Measurements from ENCODE around the gene CEP89.

GRCh38 chr19:32874605-32875004 is 97.2 kb downstream of the CEP89 start:
- TF ChIP-seq CTCF (conservative IDR thresholded peaks at IDR 0.05; ENCODE audit: low read length) (no peak), EZH2phosphoT487 (IDR thresholded peaks at IDR 0.05; ENCODE audit: borderline replicate concordance) (no peak)
